AG04449 (cell line): Measurements from ENCODE around the gene GPANK1.
A peak's percentile ranks its signal among the peaks of the same experiment; 100 is the strongest.

Experiments
- CTCF ChIA-PET: fragments of 350-600 bp; formaldehyde crosslinking; extraction: SDS; loops from one replicate; lab custom pipeline; 2021; ENCODE audit warnings: antibody characterized with exemption; lab: Yijun Ruan, JAX
- POLR2A ChIA-PET: fragments of 400-600, 350-600 bp; formaldehyde crosslinking; extraction: SDS; loops from one replicate; lab custom pipeline; 2020; ENCODE audit warnings: antibody characterized with exemption, inconsistent platforms; lab: Yijun Ruan, JAX
- DNase-seq: peaks from one replicate; pipeline ENCODE4 v3.0.0-alpha.2; 2010; ENCODE audit warnings: low read depth, low spot score
- H3K4me3 ChIP-seq: 2 replicates; pipeline ENCODE4 v1.5.1; 2011; ENCODE audit warnings: low read depth, mild to moderate bottlenecking, control low read depth, low read length
- CTCF ChIP-seq: IDR thresholded peaks from one replicate; pipeline ENCODE4 v1.5.1; 2011; ENCODE audit warnings: mild to moderate bottlenecking, moderate library complexity, low read length, control low read depth, inconsistent platforms; ENCODE audit not compliant: insufficient read depth; ENCODE audit errors: missing control alignments

GPANK1 gene

GRCh38 chr6:31676322-31676903 lies 11.6 kb upstream of the GPANK1 start:
- DNase-seq, result no peak
- CTCF ChIA-PET, result interaction anchor here (1.1 kb wide), 1 partner anchor 276 kb away, joined by 5 read pairs; no protein-coding TSS in a partner anchor
- no peak overlapping the region for H3K4me3 ChIP-seq
- TF ChIP-seq CTCF, result no peak
- POLR2A ChIA-PET, result no interaction called here

GRCh38 chr6:31669676-31670075 lies 4.9 kb upstream of the GPANK1 start, which contains the start of gene LY6G5B:
Gene LY6G5B, plus strand, starts transcription at chr6:31669976. Its CDS starts 975 bp downstream, at chr6:31670951.
- CTCF ChIA-PET, result interaction anchor here (0.9 to 1.5 kb wide), 2 partner anchors 9 to 18 kb away, joined by 3 to 4 read pairs; partner anchors contain the start of gene C6orf47
- POLR2A ChIA-PET, result no interaction called here
- TF ChIP-seq CTCF, result no peak
- DNase-seq, result no peak
- no peak within 1 kb of the TSS for H3K4me3 ChIP-seq

- no peak for TF ChIP-seq CTCF
- POLR2A ChIA-PET, result interaction anchor here (0.8 to 1.9 kb wide), 2 partner anchors 15 to 161 kb away, joined by 3 to 5 read pairs; partner anchors contain the start of gene HSPA1B
- CTCF ChIA-PET, result interaction anchor here (0.7 to 1.0 kb wide), 3 partner anchors 24 to 125 kb away, joined by 3 to 4 read pairs (median 4); no protein-coding TSS in a partner anchor
- no peak for DNase-seq
- peak overlapping the region; percentile 98 for H3K4me3 ChIP-seq
These were observed 1.7 kb upstream of the GPANK1 start for GRCh38 chr6:31666337-31666965.

- no peak for DNase-seq
- ChIA-PET POLR2A (interaction anchor here (1.8 to 3.5 kb wide), 3 partner anchors 13 to 162 kb away, joined by 5 to 31 read pairs (median 7); partner anchors contain the start of genes ABHD16A, BAG6 and HSPA1B), CTCF (interaction anchor here (1.0 kb wide), 1 partner anchor 104 kb away, joined by 4 read pairs; no protein-coding TSS in a partner anchor)
- peak within 1 kb of the TSS; percentile 98 for H3K4me3 ChIP-seq
- no peak for TF ChIP-seq CTCF
These were observed 922 bp upstream of the GPANK1 start, which contains the start of gene CSNK2B for GRCh38 chr6:31665501-31666336. Gene CSNK2B, plus strand, starts transcription at chr6:31666080. Its CDS starts 752 bp downstream, at chr6:31666832.

GRCh38 chr6:31663961-31664789 lies 622 bp downstream of the GPANK1 start:
- TF ChIP-seq CTCF, result no peak
- CTCF ChIA-PET, result interaction anchor here (0.6 to 2.2 kb wide), 6 partner anchors 8 to 118 kb away, joined by 3 to 19 read pairs (median 4); partner anchors contain the start of genes APOM, ATP6V1G2, BAG6 and LY6G5C
- DNase-seq, result no peak
- peak overlapping the region; percentile 98 for H3K4me3 ChIP-seq
- POLR2A ChIA-PET, result interaction anchor here (1.1 to 3.5 kb wide), 4 partner anchors 11 to 233 kb away, joined by 3 to 31 read pairs (median 5); partner anchors contain the start of genes ABHD16A, BAG6 and EHMT2
